ELF-1 (cell line): ENCODE data around the gene PFDN6.
A peak's percentile ranks its signal among the peaks of the same experiment; 100 is the strongest.

Experiments
- DNase-seq: peaks from one replicate; pipeline ENCODE4 v3.0.0-alpha.2; 2016; ENCODE audit warnings: low read depth, low spot score

PFDN6 gene

DNA sequence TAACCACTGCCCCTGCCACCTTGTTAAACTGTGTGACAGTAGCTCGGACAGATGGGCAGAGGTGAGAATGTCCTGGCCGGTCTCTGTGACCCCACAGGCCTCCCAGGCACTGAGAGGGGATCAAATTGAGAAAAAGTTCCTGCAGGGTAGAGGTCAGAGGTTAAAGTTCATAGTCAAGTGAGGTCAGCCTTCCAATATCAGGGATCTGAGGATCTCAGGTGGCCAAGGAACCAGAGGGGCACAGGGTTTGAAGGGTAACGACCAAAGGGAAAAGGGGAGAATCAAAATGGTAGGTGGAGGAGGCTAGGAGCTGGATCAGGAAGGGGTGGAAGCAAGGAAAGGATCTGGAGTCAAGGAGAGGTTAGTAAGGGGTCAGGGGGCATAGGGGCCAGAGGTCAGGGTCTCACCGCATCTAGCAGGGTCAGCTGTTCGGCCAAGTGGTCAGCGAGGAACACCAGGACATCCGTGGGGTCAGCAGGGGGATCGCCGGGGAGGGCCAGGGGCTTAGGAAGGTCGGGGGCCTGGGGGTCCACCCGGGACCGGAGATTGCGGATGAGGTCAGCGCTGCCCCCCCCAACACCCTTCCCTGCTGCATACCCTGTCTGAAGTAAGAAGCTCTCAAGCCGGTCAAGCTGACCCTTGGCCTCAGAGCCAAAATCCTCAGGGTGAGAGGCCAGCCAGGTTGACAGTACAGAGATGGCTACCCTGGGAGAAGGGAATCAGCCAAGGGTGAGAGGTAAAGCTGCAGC is 6.4 kb downstream of the PFDN6 start:
- no peak for DNase-seq

DNA sequence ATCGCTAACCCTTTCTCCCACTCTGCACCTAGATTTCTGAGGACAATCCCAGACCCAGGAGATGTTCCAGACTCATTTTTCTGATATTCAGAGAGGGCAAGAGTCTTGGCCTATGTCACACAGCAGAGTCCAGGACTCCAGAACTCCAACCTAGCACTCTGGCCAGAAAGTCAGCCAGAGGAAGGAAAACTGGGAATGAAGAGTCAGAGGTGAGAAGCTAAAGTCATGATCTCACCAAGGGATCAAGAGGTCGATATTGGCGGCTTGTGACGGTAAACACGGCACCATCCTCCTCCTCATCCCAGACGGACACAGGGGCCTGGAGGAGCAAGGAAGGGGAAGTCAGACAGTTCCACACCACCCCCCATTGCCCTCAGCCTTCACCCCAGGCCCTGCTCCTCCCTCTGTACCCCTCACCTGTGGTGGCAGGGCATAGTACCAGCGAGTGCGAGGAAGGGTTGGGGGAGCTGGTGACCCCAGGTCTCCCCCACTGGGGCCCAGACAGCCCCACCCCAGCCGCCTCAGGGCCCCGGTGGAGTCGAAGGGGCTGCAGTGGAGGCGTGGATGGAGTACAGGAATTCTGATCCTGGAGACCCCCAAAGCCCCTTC is 7.5 kb downstream of the PFDN6 start:
- DNase-seq: no peak

DNA sequence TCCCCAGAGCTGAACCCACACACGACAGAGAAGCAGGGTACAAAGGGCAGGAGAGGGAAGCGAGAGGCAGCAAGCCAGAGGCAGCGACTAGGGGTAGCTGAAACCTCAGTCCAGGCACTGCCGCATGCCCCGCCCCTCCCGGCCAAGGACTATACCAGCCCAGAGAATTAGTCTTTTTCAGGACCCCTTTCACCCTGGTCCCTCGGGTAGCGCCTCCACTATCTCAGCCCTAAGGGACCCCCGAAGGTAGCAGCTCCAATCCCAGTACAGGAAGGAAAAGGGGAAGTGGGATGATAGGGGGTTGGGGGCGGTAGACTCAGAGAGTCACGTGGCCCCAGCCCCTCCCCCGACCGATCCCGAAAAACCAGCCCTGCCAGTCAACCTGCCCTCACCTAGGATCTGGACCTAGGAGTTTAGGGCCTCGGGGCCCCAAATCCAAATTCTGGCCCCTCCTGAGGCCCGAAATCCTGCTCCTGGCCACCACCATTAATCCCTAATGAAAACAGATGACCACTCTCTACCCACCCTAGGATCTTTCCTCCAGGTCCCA is 8.1 kb downstream of the PFDN6 start:
- peak; percentile 89 for DNase-seq

DNA sequence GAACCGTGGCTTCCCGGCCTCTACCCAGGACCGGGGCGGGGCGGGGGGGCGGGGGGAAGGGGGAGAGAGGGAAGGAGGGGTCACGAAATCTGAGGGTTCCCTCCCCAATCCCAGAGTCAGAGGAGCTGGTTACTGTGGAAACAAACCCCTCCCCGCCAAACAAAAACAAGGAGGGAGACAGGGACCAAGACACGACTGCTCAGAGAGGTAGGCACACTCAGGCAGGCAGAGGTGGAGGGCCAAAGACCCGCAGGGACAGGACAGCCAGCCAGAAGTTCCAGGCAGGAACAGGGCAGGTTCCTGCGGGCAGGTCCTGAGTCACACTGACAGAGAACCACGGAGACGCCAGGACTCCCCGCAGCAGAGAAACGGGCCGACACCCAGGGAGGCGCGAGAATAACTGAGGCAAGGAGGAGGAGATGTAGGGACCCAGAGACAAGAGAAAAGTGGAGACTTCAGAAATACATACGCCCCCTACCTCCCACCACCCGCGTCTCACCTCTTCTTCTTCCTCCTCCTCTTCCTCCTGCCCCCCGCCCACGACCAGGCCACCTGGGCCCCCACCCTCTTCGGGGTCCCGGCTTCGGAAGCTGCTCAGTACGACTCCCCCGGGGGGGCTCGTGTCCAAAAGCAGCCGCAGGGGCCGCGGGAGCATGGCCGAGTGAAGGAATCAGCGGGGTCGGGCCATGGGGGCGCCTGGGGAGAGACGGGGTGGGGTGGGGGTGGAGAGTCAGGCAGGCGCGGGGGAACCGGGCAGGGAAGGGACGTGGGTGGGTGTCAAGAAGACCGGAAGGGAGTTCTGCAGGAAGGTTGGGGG is 8.8 kb downstream of the PFDN6 start:
- peak; percentile 79 for DNase-seq

DNA sequence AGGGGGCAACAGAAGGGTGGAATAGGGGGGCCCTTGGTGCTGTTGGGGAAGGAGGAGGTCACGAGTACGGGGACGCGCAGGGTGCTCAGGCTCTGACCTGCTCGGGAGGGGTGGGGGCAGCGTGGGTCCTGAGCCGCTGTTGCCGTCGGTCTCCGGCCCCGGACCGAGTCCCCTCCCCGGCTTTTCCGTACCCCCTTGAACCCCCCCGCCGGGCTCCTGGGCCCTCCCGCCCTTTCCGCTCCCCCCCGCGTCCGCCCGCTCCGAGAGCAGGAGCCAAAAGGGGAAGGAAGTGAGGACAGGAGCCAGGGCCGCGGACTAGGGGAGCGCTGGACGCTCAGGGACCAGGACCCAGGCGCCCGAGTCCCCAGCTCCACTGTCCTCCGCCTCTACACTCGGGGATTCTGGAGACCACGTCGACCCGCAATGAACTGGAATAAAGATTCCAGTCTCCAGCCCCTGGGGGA is 9.4 kb downstream of the PFDN6 start, which contains the start of gene RGL2:
Gene RGL2 (minus strand): TSS at position 170 of the 464 bp plus-strand sequence. CDS start 332 bp downstream, outside the sequence.
- DNase-seq: no peak

DNA sequence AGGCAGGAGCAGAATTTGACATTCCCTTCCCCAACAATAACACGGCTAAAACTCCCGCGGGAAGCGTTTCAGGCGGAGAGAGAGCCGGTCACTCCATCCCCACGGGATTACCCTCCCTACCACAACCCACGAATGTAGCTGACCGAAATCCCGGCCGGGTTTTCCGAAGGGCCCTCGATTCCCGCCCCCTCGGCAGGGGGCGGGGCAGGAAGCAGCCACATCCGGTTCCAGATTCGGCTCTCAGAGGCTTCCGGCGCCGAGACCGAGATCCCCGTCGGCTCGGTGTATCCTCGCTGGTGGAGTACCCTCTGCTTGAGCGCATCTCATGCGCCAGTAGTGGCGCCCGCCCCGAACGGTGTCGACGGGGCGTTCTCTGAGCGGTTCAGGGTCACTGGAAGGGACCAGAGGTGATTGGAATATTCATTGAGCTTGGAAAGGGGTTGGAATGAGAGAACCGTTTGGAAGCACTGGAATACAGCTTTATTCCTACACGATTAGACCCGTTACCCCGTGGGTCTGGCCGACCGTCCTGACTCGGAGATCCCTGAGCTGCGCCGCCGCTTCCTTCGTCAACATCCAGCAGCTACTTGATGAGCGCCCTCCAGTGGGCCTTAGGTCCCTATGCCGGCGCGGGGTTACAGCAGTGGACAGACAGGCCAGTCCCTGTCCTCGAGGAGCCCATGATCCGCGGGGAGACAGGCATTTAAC is 10.0 kb downstream of the PFDN6 start:
- peak; percentile 94 for DNase-seq

DNA sequence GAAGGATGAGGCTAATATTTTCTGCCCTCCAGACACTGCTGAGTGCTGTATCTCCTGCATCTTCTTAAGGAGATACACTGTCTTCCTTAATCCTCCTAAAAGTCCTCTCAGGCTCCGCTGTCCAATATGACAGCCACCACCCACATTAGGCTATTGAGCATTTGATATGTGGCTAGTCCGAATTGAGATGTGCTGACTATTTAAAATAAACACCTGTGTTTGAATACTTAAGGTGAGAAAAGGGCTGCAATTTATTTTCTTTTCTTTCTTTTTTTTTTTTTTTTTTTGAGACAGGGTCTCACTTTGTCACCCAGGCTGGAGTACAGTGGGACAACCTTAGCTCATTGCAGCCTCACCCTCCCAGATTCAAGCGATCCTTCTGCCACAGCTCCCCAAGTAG is 12.5 kb downstream of the PFDN6 start:
- DNase-seq: no peak

DNA sequence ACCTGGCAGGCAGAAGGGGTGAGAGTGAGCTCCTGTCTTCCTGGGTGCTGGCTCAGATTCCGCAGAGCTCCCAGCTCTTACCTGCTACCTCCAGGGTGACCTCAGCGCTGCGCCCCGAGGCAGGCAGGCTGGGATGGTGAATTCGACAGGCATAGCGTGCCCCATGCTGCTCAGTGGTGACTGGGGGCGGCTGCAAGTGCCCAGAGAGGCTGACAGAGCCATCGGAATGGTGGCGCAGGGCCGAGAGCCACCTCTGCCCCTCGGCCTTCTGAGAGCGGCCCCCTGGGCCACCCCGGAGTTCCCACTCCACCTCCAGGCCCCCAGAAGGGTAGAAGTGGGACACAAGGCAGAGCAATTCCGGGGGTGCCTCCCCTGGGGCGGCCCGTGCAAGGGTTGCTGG is 14.8 kb downstream of the PFDN6 start:
- DNase-seq: no peak

DNA sequence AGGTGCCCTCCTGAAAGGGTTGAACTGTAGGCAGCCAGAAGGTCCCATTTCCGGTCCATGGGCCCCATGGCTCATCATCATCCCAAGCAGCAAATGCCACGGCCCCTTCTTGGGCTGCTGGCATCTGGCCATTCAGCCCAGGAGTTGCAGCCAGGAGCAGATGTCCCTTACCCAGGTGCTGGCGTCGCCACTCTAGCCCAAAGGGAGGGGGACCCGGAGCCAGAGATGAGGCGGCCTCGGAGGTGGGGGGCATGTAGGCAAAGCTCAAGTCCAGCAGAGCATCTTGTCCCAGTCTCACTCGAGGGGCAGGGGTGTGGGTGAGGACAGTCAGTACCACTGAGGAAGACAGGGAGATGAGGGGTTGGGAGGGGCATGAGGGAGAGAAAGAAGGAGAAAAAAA is 15.7 kb downstream of the PFDN6 start:
- no peak for DNase-seq

DNA sequence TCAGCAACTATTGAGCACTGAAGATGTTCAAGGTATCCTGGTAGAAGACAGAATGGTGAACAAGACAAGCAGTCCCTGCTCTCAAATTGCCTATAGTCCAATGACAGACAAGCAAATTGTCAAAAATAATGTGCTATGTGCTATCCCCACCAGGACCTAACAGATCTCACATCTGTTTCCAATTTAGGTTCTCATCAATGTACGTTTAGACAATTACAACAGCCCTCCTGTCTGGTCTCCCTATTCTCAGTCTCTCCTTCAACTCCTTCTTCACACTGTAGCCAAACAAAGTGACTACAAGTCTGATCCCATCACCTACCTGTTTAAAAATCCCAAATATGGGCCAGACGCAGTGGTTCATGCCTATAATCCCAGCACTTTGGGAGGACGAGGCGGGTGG is 17.0 kb downstream of the PFDN6 start:
- DNase-seq: no peak

DNA sequence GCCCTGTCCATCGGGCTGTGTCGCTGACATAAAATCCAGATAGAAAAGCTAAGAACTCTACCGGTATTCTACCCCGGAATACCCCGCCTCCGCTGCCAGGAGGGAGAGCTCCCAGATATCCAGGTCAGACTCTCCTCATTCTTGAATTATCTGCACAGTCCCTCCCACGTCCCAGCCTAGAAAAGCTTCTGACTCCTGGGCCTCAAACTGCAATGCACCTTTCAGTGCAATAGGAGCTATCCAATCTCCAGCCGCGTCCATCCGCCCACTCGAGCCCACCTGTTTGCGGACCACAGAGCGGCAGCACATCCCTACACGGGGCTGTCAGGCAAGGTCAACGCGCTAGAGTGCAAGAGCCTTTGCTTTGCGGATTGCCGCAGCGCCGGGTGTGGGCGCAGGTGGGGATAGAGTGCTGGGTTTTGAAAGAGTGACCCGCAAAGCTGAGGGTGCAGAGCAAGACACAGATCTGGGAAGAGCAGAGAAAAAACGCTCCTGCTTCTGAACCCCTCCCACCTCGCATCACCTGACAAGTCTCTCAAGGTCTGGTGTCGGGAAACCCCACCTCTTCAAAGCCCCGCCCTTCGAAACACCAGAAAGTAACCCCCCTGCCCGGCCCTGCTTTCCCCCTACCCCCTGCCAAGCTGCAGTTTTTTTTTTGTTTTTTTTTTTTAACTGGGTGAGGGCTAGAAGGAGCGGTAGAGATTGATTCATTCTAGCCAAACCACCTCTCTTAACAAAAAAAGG is 23.1 kb downstream of the PFDN6 start:
- peak; percentile 86 for DNase-seq

DNA sequence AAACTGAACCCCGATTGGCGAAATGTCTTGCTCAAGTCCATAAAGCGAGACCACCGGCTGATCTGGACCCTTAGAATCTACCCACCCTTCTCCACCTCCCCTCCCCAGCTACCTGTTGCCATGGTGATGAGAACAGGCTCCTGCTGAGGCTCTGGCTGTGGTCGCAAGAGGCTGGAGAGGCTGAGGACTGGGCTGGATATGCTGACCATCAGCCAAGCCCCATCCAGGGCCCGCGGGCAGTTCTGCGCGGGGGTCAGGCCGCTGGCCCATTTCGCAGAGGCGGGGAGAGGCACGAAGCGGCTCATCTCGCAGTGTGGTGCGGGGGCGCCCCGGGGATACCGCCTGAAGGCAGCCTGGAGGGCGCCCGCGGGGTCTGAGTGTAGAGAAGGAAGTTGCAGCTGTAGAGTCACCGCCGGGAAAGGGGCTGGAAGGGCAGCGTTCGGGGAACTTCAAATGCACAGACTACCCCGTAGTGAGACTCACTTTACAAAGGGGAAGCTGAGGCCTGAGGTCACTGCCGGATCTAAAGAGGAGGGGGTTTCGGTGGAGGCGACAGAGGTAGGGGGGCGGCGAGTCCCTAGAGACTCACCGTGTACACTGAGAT is 23.8 kb downstream of the PFDN6 start:
- DNase-seq: peak; percentile 80

DNA sequence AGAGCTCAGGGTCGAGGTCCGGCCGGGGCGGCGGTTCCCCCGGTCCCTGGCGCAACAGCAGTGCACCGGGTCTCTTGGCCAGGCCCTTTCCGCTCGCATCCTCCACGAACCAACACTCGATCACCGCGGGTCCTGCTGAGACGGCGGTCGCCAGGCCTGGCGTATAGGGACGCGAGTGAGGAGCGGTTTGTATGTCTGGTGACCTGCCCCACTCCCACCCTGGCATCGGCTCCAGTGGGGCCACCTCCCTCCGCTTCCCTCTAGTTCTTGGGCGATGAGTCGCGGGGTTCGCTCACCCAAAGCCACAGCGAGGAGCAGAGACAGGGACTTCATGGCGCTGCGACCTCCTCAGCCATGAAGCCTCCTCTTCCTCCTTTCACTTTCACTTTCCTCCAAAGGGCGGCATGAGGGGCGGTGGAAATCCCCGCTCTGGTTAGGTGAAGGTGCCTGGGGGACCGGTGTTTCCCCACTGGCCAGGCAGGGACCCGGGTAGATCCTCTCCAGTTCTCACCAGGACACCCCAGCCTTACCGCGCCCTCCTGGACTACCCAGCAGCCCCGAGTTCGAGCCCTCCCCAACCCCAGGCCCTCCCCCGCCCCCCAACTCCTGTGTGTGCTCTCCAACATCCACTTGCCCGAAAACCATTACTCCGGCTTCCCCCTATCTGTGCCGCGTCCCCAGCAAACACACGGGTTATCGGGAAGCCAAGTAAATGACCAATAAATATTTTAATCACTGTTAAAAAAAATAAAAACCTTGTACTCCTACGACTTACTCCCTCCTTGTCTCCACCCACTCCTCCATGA is 24.5 kb downstream of the PFDN6 start, which contains the start of gene TAPBP:
Gene TAPBP (minus strand): TSS at position 370 of the 806 bp plus-strand sequence. CDS start 37 bp downstream, at position 333.
- DNase-seq: peak; percentile 63

DNA sequence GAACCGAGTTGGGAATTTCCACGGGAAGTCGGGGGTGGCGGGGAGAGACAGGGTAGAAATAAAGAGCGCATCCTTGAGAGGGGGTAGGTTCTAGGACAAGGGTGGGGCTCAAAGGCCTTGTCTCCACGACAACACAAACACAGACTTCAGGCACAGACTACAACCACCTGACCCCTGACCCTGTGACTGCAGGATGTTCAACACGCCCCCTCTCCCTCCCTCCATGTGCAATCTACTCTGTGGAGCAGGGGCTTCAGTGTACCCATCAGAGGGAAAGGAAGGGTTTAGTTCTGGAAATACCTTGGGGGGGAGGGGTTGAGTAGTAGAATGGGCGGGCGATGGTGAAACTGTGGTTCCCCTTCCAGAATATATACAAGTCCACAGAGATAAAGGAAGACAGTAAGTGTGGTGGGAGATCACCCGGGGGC is 25.1 kb downstream of the PFDN6 start:
- DNase-seq: peak; percentile 74

DNA sequence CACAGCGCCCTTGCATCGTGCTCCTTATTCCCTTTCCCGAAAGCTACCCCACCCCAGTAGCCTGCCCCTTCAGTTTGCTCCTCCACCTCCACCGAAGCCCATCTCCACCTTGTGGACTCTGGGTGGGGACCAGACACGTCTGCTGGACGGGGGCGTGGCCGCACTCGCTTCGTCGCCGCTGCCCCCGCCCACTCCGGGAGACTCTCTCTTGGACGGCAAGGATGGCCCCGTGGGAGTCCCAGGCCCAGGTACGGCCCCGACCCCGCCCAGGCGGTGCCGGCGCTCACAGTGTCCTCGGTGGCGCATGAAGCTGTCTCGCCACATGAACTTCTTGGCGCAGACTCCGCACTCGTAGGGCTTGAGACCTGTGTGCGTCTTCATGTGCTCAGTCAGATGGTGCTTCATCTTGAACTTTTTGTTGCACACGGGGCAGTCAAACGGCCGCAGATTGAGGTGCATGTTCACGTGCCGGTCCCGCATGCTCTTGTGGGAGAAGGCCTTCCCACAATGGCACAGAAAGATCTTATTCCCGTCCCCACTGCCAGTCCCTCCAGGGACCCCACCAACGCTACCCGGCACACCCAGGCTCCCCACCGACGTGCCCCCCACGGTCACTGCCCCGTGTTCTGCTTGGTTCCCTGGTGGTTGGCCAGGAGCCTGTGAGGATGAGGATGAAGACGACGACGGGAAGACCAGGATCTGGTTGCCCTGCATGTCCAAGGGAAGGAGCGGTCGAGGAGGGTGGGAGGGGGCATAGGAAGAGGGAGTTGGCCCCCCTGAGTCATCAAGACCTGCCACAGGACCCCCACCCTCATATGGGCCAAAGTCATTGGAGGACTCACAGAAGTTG is 25.8 kb downstream of the PFDN6 start:
- DNase-seq: peak; percentile 50

DNA sequence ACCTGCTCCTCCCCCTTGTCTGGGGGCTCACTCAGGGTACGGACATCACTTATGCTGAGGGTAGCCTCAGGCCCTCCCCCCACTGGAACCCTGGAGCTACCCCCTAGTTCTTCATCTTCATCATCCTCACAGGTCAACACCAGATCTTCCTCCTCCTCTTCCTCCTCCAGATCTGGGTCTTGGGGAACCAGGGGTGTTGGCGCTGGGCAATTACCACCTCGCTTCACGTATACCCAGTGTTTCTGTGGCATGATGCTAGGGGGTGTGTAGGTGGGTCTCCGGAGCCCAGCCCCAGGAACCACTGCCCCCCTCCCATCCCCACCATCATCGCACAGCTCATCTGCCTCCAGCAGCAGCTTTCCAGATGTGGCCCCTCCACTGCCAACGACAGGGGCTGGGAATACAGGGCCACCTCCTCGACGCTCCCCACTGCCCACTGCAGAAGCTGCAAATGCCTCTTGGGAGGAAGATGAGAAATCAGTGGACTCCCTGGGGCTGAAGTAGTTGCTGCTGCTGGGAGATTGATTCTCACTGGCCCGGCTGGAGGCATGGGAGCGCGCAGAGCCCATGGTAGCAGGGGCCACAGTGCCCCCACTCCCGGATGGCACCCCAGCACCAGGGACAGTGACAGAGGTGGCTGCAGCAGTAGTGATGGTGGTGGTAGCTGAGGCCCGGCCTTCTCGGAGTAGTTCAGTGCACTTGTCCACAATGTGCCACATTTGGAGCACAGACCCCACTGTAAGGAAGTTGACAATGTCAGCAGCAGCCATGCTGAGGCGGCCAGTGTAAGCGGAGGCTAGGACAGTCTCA is 26.6 kb downstream of the PFDN6 start:
- DNase-seq: no peak

DNA sequence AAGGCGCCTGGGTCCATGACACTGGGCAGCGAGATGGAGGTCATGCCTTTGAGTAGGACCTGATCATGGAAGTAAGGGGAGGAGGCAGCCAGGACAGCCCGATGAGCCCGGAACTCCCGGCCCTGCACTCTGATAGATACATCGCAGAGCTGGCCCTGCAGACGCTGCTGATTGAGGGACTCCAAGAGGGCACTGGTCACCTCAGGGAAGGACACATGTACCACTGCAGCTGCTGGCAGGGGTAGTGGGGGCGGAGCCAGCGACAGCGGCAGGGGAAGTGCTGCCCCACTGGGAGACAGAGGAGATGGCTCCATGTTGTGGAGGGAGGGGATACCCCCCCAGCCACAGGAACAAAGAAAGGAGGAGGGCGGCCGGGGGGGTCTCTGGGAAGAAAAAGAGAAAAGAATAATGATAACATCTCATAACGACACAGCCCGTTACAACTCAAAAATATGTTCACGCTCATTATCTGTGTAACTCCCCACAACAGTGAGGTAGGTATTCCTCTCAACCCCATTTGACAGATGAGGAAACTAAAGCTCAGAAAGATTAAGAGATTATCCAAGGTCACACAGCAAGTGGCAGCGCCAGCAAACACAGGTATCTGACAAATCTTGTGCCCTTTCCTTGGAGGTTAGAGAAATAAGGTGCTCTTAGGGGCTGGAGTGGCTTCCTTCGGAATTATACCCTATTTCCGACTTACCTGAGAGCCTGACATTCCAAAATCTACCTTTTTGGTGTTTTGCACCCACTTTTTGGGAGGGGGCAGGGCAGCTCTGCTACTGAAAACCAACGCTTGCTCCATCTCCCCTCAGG is 27.4 kb downstream of the PFDN6 start:
- no peak for DNase-seq
